CD1c-positive myeloid dendritic cell (primary cell): ENCODE results near the gene MRPL23.

Experiments used
- DNase-seq: peaks from one replicate; pipeline ENCODE4 v3.0.0-alpha.2; 2016; ENCODE audit errors: extremely low spot score

Gene MRPL23

GRCh38 chr11:1953489-1954266 is 6.5 kb downstream of the MRPL23 start:
- no peak for DNase-seq

DNA sequence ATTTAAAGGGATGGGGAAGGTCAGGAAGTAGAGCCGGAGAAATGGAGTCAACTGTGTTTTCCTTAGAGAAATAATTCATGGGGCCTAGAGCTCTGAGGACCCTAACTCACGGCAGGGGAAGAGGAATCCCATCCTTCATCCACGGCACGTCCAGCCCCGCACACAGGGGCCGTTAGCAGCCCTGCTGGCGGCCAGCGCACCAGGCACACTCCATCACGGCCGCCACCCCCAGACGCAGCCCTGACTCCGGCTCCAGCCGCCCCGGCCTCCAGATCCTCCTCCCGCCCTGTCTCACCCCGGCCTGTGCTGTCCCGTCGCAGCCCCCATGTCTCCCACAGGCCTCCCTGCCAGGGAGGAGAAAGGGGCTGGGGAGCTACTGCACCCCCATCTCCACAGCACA is 11.2 kb downstream of the MRPL23 start:
- no peak for DNase-seq

DNA sequence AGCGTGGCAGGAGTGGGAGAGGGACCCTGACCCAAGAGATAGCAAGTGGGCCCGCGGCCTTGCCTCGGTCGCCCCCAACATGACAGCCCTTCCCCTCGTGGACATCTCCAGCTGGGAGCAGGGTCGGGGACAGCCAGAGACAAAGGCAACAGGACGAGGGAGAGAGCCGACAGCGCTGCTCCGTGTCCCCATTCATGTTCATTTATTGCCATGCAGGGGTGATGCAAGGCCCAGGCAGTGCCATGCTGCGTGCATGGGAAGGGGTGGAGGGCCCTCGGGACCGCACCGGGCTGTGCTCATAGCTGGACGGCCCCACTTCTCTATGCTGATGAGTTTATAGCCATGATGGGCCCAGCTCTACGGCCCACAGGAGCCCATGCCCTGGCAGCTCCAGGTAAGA is 12.7 kb downstream of the MRPL23 start:
- no peak for DNase-seq

- no peak for DNase-seq
Observed at GRCh38 chr11:1963864-1964263, 16.7 kb downstream of the MRPL23 start.

GRCh38 chr11:1964348-1964747 is 17.2 kb downstream of the MRPL23 start:
- DNase-seq: no peak

DNA sequence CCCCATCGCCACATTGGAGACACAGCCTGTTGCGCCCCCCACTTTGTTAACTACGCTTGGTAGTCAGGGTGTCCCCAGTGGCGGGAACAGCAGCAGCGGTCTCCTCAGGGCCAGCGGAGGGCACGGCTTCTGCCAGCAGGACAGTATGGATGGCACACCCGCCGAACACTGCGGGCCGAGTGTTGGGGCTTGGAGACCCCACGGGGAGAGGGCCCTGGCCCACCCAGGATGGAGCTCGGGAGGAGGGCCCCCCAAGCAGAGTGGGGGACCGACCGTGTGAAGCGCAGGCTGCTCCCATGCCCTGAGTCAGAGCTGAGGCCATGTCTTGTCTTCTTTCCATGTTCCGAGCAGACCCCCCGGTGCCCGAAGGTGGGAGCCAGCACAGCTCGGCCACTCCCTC is 17.8 kb downstream of the MRPL23 start:
- DNase-seq: no peak

- DNase-seq: no peak
Observed at GRCh38 chr11:1966531-1966930, 19.4 kb downstream of the MRPL23 start.

- no peak for DNase-seq
Observed at GRCh38 chr11:1967641-1968225, 20.6 kb downstream of the MRPL23 start.

DNA sequence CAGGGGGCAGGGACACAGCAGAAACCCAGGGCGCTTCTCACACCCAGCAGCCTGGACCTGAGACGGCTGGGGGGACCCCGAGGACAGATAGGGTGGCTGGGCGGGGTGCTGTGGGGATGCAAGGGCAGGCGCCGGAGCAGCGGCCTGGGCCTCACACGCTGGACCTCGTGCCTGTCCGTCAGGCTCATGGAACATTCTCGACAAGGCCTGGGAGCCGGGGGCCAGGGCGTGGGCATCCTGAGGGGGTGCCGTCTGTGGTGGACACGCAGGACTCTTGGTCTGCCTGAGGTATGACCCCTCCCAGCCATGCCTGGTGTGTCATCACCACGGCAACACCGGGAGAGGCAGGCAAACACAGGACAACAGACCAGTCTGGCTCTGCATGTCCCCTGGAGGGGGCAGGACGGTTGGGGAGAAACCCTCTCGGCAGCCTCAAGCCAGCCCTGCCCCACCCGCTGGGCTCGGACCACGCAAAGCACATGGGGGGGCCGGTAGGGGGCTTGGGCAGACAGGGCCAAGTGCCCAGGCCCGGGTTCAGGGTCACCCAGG is 21.4 kb downstream of the MRPL23 start:
- DNase-seq: no peak

GRCh38 chr11:1969035-1969434 is 21.9 kb downstream of the MRPL23 start:
- no peak for DNase-seq

DNA sequence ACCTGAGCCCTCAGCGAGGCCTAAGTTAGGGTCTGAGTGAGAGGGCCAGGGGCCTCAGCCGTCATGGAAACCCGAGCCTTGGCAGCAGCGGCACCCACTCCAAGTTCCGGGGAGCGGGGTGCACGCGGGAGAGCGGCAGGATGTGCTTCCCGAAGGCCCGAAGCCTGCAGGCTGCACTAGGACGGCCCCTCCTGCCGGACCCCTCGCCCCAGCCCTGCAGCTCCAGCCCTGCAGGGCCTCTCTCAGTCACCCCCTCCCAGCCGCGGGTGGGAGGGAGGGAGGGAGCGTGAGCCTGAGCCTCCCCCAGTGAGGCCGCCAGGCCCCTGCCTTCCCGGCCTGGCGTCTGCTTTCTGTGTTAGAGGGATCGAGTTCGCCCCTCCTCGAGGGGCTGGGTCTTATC is 22.6 kb downstream of the MRPL23 start:
- no peak for DNase-seq

DNA sequence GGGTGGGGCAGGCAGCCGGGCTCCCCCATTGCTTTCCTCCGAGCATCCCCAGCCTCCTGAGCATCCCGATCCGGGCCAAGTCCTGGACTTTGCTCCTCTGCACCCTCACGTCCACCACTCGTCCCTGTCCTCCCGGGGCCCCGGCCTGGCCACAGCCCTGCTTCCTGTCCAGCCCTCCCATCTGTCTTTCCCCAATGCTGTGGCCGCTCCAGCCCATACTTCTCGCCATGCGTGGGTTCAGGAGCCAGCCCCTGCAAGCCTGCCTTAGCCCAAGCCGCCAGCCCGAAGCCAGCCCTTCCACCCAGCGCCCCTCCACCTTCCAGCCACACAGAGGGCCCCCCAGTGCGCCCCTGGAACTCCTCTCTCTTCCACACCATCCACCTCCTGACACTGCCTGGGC is 23.8 kb downstream of the MRPL23 start:
- no peak for DNase-seq

- no peak for DNase-seq
Observed at GRCh38 chr11:1975185-1975584, 28.1 kb downstream of the MRPL23 start.

GRCh38 chr11:1978720-1979473 is 31.8 kb downstream of the MRPL23 start:
- DNase-seq: no peak

GRCh38 chr11:1979607-1980006 is 32.5 kb downstream of the MRPL23 start:
- DNase-seq: no peak

GRCh38 chr11:1982873-1983600 is 35.9 kb downstream of the MRPL23 start:
- no peak for DNase-seq

GRCh38 chr11:1983601-1983961 is 36.4 kb downstream of the MRPL23 start:
- no peak for DNase-seq

DNA sequence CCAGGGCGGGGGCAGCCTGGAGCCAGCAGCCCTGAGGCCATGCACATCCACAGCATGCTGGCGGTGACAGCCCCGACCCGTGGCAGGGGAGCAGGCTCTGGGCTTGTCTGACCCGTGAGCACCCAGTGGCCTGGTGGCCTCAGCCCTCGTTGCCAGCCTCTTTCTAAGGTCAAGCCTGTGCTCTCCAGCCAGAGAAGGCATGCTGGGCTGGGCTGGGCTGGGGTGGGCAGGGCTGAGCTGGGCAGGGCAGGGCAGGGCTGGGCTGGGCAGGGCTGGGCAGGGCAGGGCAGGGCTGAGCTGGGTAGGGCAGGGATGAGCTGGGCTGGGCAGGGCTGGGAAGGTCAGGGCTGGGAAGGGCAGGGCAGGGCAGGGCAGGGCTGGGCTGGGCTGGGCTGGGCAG is 39.9 kb downstream of the MRPL23 start:
- no peak for DNase-seq

DNA sequence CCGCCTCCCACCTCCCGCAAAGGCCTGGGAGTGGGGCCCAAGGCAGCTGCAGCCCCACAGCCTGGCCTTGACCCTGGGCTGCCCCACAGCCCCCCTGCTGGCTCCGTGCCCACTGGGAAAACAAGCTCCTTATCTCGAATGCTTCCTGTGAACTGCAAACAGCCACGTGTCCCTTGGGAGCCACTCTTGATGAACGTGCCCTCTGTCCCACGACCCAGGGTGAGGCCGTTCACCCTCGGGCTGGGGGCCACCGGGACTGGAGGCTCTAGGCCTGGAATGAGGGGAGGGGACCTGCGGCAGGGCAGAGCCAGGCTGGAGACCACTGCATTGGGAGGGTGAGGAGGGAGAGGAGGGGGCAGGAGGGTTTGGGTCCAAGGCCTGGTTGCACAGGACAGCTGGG is 41.0 kb downstream of the MRPL23 start:
- no peak for DNase-seq

DNA sequence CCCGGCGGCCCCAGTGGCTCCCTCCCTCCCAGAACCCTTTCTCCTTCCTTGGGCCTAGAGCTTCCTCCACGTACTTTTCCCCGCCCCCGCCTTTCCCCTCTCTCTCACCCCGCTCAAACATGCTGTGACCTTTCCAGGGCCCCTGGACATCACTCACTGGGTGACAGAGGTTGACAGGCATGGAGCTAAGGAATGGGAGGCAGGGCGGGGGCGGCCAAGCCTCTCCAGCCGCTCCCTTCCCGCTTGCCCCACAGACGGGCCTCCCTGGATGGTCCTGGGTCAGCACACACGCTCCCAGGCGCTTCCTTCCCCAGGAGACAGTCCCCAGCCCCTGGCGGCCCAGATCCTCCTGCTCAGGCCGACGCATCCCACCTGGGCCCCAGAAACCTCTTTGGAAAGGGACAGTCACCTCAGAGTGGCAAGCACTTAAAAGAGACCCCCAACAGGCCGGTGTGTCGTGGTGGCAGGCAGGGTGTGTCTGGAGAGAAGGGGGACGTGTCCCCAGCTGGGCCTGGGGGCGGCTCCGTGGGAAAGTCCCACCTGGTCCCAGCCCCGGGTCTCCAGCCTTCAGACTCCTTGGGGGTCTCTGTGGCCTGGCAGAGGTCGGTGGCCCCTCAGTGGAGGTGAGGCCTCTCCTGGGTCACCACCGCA is 41.7 kb downstream of the MRPL23 start:
- DNase-seq: no peak

- no peak for DNase-seq
Observed at GRCh38 chr11:1989953-1990352, 42.8 kb downstream of the MRPL23 start.
